ENCODE results near the gene CDK15. TPM values are rescaled to one million over a fixed set of nuclear protein-coding genes. Genes with fewer than 3 reads are reported as not detected.

Gene CDK15
- total RNA-seq, 1 donor = 3.5 TPM

DNA sequence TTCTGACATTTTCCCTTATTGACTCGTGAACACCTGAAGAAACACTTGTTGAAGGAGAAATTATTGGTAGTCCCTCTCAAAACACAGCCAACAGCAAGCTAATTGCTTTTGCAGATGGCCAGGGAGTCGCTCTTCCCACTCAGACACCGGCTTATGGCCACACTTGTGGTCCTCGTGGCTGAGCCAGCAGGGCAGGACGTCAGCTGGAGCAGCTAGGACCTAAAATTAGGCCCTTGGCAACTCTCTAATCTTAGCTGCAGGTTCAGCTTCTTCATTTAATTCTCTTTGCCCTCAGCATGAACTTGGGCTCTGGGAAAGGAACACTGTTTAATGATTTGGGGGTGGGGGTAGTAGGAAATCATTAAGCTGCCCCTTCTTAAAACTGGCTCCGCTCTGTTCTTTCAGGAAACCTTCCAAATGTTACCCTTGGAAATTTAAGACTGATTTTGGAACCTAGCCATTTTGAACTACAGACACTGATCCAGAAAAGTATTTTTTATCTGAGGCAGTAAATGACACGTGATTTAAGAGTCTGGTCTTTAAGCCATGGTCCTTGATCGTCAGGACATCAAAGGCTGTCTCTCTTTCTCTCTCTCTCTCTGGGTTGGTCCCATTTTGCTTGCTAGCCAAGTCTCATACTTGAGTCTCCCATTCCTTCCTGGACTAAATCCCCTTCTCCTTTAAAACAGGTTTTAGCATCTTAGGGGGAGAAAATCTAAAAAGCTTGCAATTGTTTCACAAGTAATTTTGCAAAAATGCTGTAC, 77.5 kb downstream of the CDK15 start:
- TF ChIP-seq, protein P1, sequence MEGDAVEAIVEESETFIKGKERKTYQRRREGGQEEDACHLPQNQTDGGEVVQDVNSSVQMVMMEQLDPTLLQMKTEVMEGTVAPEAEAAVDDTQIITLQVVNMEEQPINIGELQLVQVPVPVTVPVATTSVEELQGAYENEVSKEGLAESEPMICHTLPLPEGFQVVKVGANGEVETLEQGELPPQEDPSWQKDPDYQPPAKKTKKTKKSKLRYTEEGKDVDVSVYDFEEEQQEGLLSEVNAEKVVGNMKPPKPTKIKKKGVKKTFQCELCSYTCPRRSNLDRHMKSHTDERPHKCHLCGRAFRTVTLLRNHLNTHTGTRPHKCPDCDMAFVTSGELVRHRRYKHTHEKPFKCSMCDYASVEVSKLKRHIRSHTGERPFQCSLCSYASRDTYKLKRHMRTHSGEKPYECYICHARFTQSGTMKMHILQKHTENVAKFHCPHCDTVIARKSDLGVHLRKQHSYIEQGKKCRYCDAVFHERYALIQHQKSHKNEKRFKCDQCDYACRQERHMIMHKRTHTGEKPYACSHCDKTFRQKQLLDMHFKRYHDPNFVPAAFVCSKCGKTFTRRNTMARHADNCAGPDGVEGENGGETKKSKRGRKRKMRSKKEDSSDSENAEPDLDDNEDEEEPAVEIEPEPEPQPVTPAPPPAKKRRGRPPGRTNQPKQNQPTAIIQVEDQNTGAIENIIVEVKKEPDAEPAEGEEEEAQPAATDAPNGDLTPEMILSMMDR (IDR thresholded peaks at IDR 0.05; ENCODE audit: insufficient read depth, low read depth, low read length) = no peak
- DNase-seq (ENCODE audit: low read depth) = no peak
- H3K4me3 ChIP-seq (ENCODE audit: low read depth, low read length) = no peak overlapping the region

DNA sequence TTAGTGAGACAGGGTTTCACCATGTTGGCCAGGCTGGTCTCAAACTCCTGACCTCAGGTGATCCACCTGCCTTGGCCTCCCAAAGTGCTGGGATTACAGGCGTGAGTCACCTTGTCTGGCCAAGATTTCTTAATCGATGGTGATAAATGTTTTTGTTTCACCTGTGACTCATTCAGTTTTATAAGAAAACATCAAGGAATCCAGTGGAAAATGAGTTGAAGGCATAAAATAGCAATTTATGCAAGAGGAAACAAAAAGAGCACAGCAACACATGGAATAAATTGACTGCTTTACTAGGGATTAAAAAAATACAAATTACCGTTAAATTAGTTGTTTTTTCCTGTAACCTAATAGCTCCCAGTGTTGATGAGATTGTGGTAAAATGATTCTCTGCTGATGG, 80.2 kb downstream of the CDK15 start:
- no peak overlapping the region for H3K4me3 ChIP-seq (ENCODE audit: low read depth, low read length)
- TF ChIP-seq, protein P1 (IDR thresholded peaks at IDR 0.05; ENCODE audit: insufficient read depth, low read depth, low read length) = no peak
- peak; percentile 42 for DNase-seq (ENCODE audit: low read depth)

DNA sequence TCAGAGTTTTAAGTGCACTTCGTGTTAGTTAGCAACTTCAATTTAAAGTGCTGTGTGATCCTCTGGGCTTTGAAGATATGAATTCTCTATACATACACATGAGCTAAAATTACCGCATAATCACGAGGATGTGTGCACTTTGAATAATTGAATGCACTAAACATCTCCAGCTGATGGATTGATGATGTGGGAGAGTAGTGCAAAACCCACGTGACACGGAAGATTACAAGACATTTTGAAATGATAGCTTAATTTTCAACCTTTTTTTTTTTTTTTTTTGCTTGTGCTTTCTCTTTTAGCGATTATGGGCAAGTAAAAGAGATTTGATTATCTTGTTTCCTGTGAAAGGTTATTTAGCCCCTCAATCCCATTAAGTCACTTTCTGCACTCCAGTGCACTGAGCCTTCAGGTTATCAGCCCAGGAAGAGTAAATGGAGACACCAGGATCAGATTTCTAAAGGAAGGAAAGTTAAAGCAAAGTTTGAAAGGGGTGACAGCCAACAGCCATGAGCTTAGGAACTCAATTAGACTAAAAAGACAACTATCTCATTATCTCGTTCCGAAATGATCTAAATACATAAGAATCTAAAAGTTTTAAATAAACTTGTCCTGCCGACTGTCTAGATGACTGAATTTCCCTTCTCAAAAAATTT, 81.6 kb downstream of the CDK15 start:
- H3K4me3 ChIP-seq (ENCODE audit: low read depth, low read length) = peak overlapping the region; percentile 36
- DNase-seq (ENCODE audit: low read depth) = peak; percentile 22
- TF ChIP-seq, protein P1 (IDR thresholded peaks at IDR 0.05; ENCODE audit: insufficient read depth, low read depth, low read length) = no peak

DNA sequence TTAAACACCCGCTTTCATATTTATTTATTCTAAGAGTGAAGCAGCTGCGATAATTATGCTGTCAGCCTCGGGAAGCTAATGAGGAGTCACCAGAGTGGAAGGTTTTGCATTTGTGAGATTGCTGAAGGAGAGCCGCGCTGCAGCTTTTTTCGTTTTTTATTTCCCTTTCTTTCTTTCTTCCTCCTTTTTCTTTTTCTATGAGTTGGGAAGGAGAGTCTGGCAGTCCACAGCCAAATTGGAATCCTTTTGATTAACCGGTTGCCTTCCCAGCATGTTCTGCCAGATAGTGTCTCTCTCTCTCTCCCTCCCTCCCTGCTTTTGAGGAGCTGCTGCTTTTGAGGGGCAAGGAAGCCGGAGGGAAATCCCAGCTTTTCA, 82.1 kb downstream of the CDK15 start:
- H3K4me3 ChIP-seq (ENCODE audit: low read depth, low read length) = peak overlapping the region; percentile 36
- TF ChIP-seq, protein P1 (IDR thresholded peaks at IDR 0.05; ENCODE audit: insufficient read depth, low read depth, low read length) = no peak
- DNase-seq (ENCODE audit: low read depth) = no peak

DNA sequence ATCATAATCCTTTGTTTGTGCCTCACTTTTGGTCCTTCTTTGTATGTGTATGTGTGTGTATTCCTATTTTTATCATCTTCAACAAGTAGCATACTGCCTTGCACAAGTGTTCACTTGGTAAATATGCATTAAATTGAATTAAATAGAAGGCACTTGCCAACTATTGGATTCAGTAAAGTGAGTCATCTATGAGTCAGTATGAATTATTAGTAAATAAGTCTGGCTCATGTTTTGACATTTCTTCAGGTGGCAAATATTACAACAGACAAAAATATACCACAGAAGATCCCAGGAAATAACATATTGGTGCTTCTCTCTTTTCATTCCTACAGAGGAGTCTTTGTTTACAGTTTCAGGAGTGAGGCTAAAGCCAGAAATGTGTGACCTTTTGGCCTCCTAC, 84.1 kb downstream of the CDK15 start:
- H3K4me3 ChIP-seq (ENCODE audit: low read depth, low read length) = no peak overlapping the region
- DNase-seq (ENCODE audit: low read depth) = peak; percentile 44
- TF ChIP-seq, protein P1 (IDR thresholded peaks at IDR 0.05; ENCODE audit: insufficient read depth, low read depth, low read length) = no peak

DNA sequence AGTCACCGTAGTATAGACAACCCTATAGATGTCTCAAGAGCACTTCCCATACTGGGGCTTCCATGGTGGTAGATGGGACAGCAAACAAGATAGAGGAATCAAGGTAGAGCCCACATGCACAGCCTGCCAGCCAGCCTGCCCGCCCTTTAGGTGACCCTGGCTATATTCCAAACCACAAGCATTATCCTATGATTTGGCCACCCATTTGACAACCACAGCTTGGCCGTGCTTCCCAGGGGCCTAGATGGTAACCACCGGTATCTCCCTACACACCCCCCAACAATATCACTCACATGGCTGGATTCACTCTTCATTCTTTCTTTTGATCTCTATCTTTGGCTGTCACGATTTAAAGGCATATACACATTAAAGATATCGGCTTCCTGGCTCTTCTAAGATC, 85.3 kb downstream of the CDK15 start:
- no peak for DNase-seq (ENCODE audit: low read depth)
- no peak overlapping the region for H3K4me3 ChIP-seq (ENCODE audit: low read depth, low read length)
- TF ChIP-seq, protein P1 (IDR thresholded peaks at IDR 0.05; ENCODE audit: insufficient read depth, low read depth, low read length) = no peak

Measured in fibroblast of villous mesenchyme (primary cell).